Stimulated activated CD4-positive, alpha-beta T cell treated with anti-CD3 and anti-CD28 coated beads, Interleukin-1b, Interleukin-23, amount 100 ng/mL, for 4 hours (primary cell): ENCODE measurements around the gene POMT1.
A peak's percentile ranks its signal among the peaks of the same experiment; 100 is the strongest.
"Not testable (repeated sequence)": the region's sequence is repeated elsewhere in the genome, so short reads cannot be mapped to it uniquely, and the experiment has no call there.

Experiments
- DNase-seq, 2 donors: peaks; one replicate each; pipeline ENCODE4 v3.0.0-alpha.2; 2020; ENCODE audit warnings: low read depth in 2 of 2

POMT1 gene

GRCh38 chr9:131496844-131497405 is 5.8 kb upstream of the POMT1 start:
- no peak for DNase-seq

GRCh38 chr9:131499254-131499767 is 3.4 kb upstream of the POMT1 start:
- no peak for DNase-seq

GRCh38 chr9:131500377-131500776 is 2.3 kb upstream of the POMT1 start:
- peak; percentile 23 to 51 for DNase-seq

GRCh38 chr9:131500939-131501541 is 1.7 kb upstream of the POMT1 start:
- peak in 1 of 2 donors; percentile 44 for DNase-seq

- peak; percentile 27 to 41 for DNase-seq
Observed at GRCh38 chr9:131503626-131504465, 1.1 kb downstream of the POMT1 start.

GRCh38 chr9:131505012-131505411 is 2.3 kb downstream of the POMT1 start:
- DNase-seq = no peak

GRCh38 chr9:131511416-131511815 is 8.7 kb downstream of the POMT1 start:
- no peak for DNase-seq

GRCh38 chr9:131511880-131512279 is 9.2 kb downstream of the POMT1 start:
- DNase-seq = no peak

- no peak for DNase-seq
Observed at GRCh38 chr9:131513177-131513576, 10.5 kb downstream of the POMT1 start.

GRCh38 chr9:131515559-131516031 is 12.9 kb downstream of the POMT1 start:
- DNase-seq = not testable (repeated sequence)

- no peak for DNase-seq
Observed at GRCh38 chr9:131516100-131516499, 13.4 kb downstream of the POMT1 start.

GRCh38 chr9:131516930-131517329 is 14.2 kb downstream of the POMT1 start:
- no peak for DNase-seq

- no peak for DNase-seq
Observed at GRCh38 chr9:131517761-131518190, 15.1 kb downstream of the POMT1 start.

- no peak for DNase-seq
Observed at GRCh38 chr9:131518553-131518952, 15.8 kb downstream of the POMT1 start.

- DNase-seq = no peak
Observed at GRCh38 chr9:131520503-131520902, 17.8 kb downstream of the POMT1 start.

GRCh38 chr9:131521203-131521602 is 18.5 kb downstream of the POMT1 start:
- no peak for DNase-seq

- DNase-seq = no peak
Observed at GRCh38 chr9:131521822-131522221, 19.1 kb downstream of the POMT1 start.

- DNase-seq = no peak
Observed at GRCh38 chr9:131522257-131523085, 19.8 kb downstream of the POMT1 start.

GRCh38 chr9:131523086-131523388 is 20.3 kb downstream of the POMT1 start:
- no peak for DNase-seq

GRCh38 chr9:131523451-131524435 is 21.0 kb downstream of the POMT1 start:
- no peak for DNase-seq
